ENCODE measurements around the gene RCAN3.
"Not testable (repeated sequence)": the region's sequence is repeated elsewhere in the genome, so short reads cannot be mapped to it uniquely, and the experiment has no call there.

The RCAN3 gene

DNA sequence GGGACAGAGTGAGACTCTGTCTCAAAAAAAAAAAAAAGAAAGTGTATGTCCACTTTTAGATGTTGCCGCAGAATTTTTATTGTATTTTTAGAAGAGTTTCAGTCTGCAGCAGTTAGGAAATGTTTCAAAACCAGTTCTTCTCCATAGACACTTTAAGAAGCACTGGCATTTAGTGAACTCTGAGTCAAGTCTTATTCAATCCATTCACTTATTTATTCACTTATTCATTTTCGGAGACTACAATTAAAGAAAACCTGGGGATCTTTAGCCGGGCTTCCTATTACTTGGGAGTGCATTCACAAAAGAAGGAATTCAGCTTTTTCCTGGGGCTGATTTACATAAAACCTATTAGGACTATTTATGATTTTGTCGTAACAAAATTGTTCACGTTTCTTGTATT is 12.3 kb downstream of the RCAN3 start:
- no peak for DNase-seq (ENCODE audit: low read depth, low spot score)

- peak; percentile 68 for DNase-seq (ENCODE audit: low read depth, low spot score)
Observed at GRCh38 chr1:24515671-24516209, 13.1 kb downstream of the RCAN3 start.

DNA sequence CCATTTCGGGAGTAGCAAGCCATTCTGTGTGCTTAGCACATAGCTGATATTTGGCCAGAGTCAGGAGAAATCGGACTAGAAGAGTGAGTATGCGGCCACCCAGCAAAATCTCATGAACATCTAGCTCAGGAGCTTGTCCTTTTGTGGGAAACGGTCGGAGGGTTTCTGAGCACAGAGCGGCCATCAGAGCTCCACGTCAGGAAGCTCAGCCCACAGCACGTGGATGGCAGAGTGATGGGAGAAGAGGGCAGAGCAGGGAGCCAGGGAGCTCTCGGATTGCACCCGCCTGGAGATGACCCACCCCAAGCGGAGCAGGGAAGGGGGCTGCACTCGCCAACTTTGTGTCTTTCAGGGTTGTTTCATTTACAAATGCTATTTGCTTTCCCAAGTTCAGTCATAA is 13.9 kb downstream of the RCAN3 start:
- no peak for DNase-seq (ENCODE audit: low read depth, low spot score)

DNA sequence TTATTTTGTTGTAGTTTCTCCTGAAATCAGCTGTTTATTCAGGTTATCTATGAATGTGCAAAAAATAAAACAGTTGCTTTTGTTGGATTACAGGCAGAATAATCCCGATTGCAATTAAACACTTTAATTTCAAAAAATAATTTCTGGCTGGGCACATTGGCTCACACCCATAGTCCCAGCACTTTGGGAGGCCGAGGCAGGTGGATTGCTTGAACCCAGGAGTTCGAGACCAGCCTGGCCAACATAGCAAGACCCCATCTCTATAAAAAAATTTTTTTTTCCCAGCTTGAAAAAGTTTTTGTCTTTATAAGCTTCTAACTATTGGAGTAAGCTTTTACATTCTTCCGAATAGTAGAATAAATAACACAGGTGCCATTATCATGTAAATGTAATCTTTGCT is 15.3 kb downstream of the RCAN3 start:
- DNase-seq (ENCODE audit: low read depth, low spot score), result no peak

DNA sequence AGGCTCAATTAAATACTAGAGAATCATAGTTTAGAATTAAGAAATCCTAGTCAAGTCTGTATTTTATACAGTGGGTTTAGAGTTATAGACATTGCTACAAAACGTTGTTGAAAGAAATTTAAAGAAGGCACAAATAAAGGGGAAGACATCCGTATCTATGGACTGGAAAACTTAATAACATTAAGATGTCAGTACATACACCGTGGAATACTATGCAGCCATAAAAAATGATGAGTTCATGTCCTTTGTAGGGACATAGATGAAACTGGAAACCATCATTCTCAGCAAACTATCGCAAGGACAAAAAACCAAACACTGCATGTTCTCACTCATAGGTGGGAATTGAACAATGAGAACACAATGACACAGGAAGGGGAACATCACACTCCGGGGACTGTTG is 17.6 kb downstream of the RCAN3 start:
- DNase-seq (ENCODE audit: low read depth, low spot score), result not testable (repeated sequence)

DNA sequence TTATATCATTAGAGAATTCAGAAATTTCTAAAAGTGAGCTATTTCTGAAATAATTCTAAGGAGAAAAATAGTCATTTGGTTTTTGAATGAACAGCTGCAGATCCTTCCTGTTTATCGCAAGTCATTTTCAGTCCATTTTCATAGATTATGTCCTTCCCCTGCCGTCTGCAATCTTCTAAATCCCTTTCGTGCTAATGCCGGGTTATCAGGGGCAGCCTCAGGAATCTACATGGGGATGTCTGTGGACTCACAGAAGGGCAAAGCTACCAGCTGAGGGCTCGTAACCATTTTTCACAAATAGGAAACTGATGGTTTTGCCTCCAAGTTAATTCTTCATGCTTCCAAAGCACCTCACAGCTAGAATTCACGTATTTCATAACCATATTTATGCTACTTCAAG is 23.0 kb downstream of the RCAN3 start:
- DNase-seq (ENCODE audit: low read depth, low spot score), result no peak

DNA sequence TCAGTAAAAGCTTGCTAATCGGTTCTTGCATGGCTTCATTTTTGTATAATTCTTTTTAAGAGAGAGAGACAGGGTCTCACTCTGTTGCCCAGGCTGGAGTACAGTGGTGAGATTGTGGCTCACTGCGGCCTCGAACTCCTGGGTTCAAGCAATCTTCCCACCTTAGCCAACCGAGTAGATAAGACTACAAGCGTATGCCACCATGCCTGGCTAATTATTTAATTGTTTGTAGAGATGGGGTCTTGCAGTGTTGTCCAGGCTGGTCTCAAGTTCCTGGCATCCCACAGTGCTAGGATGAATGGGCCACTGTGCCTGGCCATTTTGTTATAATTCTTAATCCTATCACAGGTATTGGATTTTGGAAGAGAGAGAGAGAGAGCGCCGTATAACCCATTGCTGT is 23.4 kb downstream of the RCAN3 start:
- DNase-seq (ENCODE audit: low read depth, low spot score), result no peak

DNA sequence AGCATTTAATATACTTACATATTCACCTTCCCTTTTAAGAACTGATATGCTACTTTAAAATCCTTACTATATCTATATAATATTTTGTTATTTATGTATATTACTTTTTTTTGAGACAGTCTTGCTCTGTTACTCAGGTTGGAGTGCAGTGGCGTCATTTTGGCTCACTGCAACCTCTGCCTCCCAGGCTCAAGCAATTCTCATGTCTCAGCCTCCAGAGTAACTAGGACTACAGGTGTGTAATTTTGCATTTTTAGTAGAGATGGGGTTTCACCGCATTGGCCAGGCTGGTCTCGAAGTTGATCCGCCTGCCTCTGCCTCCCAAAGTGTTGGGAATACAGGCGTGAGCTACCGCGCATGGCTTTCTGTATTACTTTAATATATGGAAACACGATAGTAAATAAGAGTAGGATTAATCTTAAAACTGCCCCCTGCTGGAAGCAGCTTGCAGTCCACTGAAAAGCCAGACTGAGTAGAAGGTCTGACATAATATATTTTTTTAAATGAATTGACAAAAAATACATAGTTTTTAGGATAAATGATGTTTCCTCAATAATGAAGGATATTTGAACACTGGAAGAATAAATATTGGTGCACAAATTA is 24.4 kb downstream of the RCAN3 start:
- DNase-seq (ENCODE audit: low read depth, low spot score), result no peak

DNA sequence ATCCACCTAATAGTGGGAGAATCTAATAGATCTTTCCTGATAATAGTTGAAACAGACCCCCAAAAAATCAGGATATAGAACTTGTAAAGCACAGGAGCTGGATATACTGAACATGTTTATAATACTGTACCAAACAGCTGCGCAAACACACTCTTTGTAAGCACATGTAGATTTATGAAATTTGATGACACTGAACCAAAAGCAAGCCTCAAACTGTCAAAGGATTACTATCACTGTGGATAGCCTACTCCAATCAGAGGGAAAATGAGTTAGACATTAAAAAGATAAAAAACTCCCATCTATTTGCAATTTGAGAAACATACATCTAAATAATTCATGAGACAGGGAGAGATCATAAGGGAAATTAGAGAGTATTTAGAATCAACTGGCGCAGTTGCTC is 26.1 kb downstream of the RCAN3 start:
- no peak for DNase-seq (ENCODE audit: low read depth, low spot score)

GRCh38 chr1:24529292-24529691 is 26.7 kb downstream of the RCAN3 start:
- DNase-seq (ENCODE audit: low read depth, low spot score), result not testable (repeated sequence)

DNA sequence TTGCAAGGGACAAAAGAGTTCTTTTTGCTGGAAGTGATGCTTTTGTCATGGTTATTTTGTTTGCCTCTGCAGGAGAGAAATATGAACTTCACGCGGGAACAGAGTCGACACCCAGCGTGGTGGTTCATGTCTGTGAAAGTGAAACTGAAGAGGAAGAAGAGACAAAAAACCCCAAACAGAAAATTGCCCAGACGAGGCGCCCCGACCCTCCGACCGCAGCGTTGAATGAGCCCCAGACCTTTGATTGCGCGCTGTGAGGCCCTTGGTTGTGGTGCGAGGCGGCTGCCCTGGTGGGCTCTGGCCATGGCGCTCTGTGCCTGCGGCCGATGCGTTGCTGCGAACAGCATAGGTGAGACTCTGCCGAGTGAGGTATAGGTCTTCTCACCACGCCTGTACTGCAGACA is 32.4 kb downstream of the RCAN3 start:
- DNase-seq (ENCODE audit: low read depth, low spot score), result no peak

GRCh38 chr1:24535778-24536177 is 33.1 kb downstream of the RCAN3 start:
- DNase-seq (ENCODE audit: low read depth, low spot score), result no peak

- peak; percentile 67 for DNase-seq (ENCODE audit: low read depth, low spot score)
Observed at GRCh38 chr1:24536391-24536840, 33.8 kb downstream of the RCAN3 start.

DNA sequence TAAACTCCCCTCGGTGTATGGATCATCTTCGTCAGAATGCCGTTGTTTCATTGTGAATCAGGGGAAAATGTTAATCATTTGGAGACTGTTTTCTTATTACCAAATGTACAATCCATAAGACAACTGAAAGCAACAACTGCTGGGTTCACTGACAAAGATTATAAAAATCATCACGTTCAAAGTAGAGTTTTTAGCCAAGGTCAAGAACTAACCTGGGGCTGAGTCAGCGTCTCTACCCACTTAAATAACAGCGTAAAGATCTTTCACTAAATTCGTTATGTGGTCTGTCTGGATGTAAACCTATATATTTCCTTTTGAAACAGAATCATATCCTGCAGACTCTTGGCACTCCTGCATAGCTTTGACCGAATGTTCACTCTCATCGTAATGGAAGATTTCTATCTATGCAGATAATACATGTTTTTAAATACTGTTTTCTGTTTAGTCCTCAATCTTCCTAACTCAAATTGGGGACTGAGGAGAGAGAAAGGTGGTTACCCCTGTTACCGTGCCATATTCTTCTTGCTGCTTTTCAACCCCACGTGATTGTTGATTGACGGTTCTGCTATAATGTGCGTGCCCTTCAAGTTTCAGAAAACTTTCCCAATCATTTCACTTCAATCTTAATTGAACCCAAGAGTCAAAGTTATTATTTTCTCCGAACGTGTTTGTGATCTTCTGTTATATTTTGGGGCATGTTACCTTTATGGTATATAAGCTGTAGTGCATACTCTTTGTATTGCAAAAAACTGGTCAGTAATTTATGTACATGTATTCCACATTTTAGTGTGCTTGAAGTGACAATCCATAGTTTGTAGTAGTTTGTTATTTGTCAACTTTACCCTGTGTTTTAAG is 37.6 kb downstream of the RCAN3 start:
- DNase-seq (ENCODE audit: low read depth, low spot score), result no peak

GRCh38 chr1:24540906-24541710 is 38.5 kb downstream of the RCAN3 start:
- DNase-seq (ENCODE audit: low read depth, low spot score), result peak; percentile 75

GRCh38 chr1:24541711-24542346 is 39.2 kb downstream of the RCAN3 start:
- no peak for DNase-seq (ENCODE audit: low read depth, low spot score)

DNA sequence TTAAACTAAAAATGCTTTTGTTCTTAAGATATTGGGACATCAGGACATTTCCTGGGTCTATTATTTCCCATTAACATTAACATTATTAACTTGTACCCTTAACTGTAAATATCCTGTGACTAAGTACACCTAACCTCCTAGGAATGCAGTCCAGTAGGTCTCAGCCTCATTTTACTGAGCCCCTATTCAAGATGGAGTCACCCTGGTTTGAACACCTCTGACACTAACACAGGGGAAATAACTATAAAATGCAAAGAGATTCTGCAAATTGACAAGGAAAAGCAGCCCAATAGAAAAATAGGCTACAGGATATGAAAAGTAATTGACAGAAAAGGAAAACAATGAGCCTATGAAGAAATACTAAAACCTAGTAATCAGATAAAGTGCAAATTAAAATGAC is 41.6 kb downstream of the RCAN3 start:
- no peak for DNase-seq (ENCODE audit: low read depth, low spot score)

- no peak for DNase-seq (ENCODE audit: low read depth, low spot score)
Observed at GRCh38 chr1:24545662-24546061, 43.0 kb downstream of the RCAN3 start.

GRCh38 chr1:24547195-24547594 is 44.6 kb downstream of the RCAN3 start:
- DNase-seq (ENCODE audit: low read depth, low spot score), result no peak

DNA sequence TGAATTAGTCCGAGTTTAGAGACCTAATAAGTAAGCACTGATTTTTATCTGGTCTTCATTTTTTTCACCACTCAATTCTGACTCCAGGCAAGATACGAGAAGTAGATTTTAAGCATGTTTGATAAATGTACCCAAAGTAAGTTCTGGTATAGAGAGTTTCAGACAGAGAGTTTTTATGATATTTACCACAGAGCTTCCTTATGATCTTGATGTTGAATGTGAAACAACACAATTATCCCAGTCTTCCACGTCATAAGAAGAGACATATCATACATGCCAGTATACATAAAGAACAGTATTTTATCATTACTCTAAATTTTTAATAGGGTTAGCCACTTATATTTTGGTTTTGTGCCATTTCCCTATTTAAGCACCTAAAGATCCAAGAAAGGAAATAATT is 45.4 kb downstream of the RCAN3 start:
- DNase-seq (ENCODE audit: low read depth, low spot score), result no peak

- not testable (repeated sequence) for DNase-seq (ENCODE audit: low read depth, low spot score)
Observed at GRCh38 chr1:24549210-24549609, 46.6 kb downstream of the RCAN3 start.

Data from astrocyte of the hippocampus (primary cell).